Measurements from ENCODE around the gene CNOT1. TPM values are rescaled to one million over a fixed set of nuclear protein-coding genes. Genes with fewer than 3 reads are reported as not detected.
"Not testable (repeated sequence)": the region's sequence is repeated elsewhere in the genome, so short reads cannot be mapped to it uniquely, and the experiment has no call there.

CNOT1 gene
- polyA plus RNA-seq, 1 donor (not counting 4 experiments of a cell fraction or from before 2014, with no cell fraction given) = 163 TPM

DNA sequence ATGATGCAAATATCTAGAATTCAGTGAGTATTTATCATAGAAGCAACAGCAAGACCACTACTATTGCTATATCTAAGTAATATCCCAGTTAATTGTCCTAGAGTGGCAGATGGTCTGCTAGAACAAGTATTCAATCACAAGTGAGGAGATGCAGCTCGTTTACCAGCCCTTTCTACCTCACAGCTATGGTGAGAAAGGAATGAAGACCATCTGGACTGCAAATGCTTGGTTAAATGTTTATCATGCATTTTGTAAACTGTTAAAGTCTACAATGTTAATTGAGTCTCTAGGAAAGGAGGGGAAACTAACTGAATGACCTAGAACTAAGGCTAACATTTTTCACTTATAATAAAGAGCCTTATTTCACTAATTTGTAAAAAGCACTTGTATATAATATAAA, 52.5 kb downstream of the CNOT1 start:
- FAIRE-seq = no peak

GRCh38 chr16:58574895-58575294, 54.7 kb downstream of the CNOT1 start:
- dilution Hi-C loops (cut with MboI; ENCODE audit: extremely low pct_ligation_motif_present, low sequenced_read_pairs) = no loop called here

More for the DNA sequence above, 52.5 kb downstream of the CNOT1 start:
- Histone ChIP-seq H4K20me1 (ENCODE audit: control insufficient read depth, extremely low read depth, insufficient read depth, low read length) (no peaks in the 10 kb centered on the region), H2AFZ (ENCODE audit: control insufficient read depth, low read length) (no peak overlapping the region), H3K9me3 (ENCODE audit: control insufficient read depth, low read depth, low read length) (no peaks in the 10 kb centered on the region), H3K4me1 (ENCODE audit: control insufficient read depth, extremely low read depth, insufficient read depth, low read length) (no peaks in the 10 kb centered on the region), H3K9me1 (ENCODE audit: control insufficient read depth, extremely low read depth, insufficient read depth, low read length) (no peaks in the 10 kb centered on the region), H3K4me2 (ENCODE audit: control insufficient read depth, extremely low read depth, insufficient read depth, low read depth, low read length) (no peak overlapping the region), H3K27ac (ENCODE audit: control insufficient read depth, insufficient read depth, low read length) (no peak overlapping the region), H3K27me3 (ENCODE audit: control insufficient read depth, extremely low read depth, insufficient read depth, low read length) (no peaks in the 10 kb centered on the region), H3K9ac (ENCODE audit: control insufficient read depth, extremely low read depth, insufficient read depth, low read length) (no peak overlapping the region), H3K79me2 (ENCODE audit: control insufficient read depth, insufficient read depth, low read length) (no peaks in the 10 kb centered on the region), H3K4me3 (ENCODE audit: control insufficient read depth in 2 of 3, extremely low read depth in 1 of 3, insufficient read depth in 2 of 3, low read depth in 1 of 3, low read length in 3 of 3) (no peak overlapping the region), H3K36me3 (ENCODE audit: control insufficient read depth in 2 of 2, extremely low read depth in 1 of 2, insufficient read depth in 2 of 2, low read length in 2 of 2) (peaks cover 34 to 35% of the 10 kb centered on the region in 2 experiments)
- dilution Hi-C loops (cut with MboI; ENCODE audit: extremely low pct_ligation_motif_present, low sequenced_read_pairs) = no loop called here
- no peak for TF ChIP-seq EZH2 (IDR thresholded peaks at IDR 0.05; ENCODE audit: low read length)
- no peak for DNase-seq (ENCODE audit: low read depth, low spot score)

DNA sequence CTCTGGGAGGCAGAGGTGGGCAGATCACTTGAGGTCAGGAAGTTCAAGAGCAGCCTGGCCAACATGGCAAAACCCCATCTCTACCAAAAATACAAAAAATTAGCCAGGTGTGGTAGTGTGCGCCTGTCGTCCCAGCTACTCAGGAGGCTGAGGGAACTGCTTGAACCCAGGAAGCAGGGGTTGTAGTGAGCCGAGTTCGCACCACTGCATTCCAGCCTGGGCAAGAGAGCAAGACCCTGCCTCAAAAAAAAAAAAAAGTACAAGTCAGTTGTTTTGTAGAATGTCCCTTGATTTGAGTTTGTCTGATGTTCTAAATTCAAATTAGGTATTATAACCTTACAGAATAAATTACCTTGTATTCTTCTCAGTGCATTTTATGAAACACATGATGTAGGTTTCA, 63.9 kb downstream of the CNOT1 start:
- H3K9me3 ChIP-seq (ENCODE audit: control insufficient read depth, low read depth, low read length); H3K4me2 ChIP-seq (ENCODE audit: control insufficient read depth, extremely low read depth, insufficient read depth, low read depth, low read length); H3K4me1 ChIP-seq (ENCODE audit: control insufficient read depth, extremely low read depth, insufficient read depth, low read length); H3K27ac ChIP-seq (ENCODE audit: control insufficient read depth, insufficient read depth, low read length); H3K4me3 ChIP-seq (ENCODE audit: control insufficient read depth in 2 of 3, extremely low read depth in 1 of 3, insufficient read depth in 2 of 3, low read depth in 1 of 3, low read length in 3 of 3); H2AFZ ChIP-seq (ENCODE audit: control insufficient read depth, low read length); DNase-seq (ENCODE audit: low read depth, low spot score); dilution Hi-C loops (cut with MboI; ENCODE audit: extremely low pct_ligation_motif_present, low sequenced_read_pairs); H3K9ac ChIP-seq (ENCODE audit: control insufficient read depth, extremely low read depth, insufficient read depth, low read length); H3K9me1 ChIP-seq (ENCODE audit: control insufficient read depth, extremely low read depth, insufficient read depth, low read length); FAIRE-seq; H4K20me1 ChIP-seq (ENCODE audit: control insufficient read depth, extremely low read depth, insufficient read depth, low read length); H3K27me3 ChIP-seq (ENCODE audit: control insufficient read depth, extremely low read depth, insufficient read depth, low read length): not testable (repeated sequence)
- Histone ChIP-seq H3K36me3 (ENCODE audit: control insufficient read depth in 2 of 2, extremely low read depth in 1 of 2, insufficient read depth in 2 of 2, low read length in 2 of 2) (peaks cover 18 to 21% of the 10 kb centered on the region in 2 experiments), H3K79me2 (ENCODE audit: control insufficient read depth, insufficient read depth, low read length) (peaks cover 27% of the 10 kb centered on the region)

More at GRCh38 chr16:58574895-58575294, 54.7 kb downstream of the CNOT1 start:
- H3K9ac ChIP-seq (ENCODE audit: control insufficient read depth, extremely low read depth, insufficient read depth, low read length) = no peak overlapping the region
- H4K20me1 ChIP-seq (ENCODE audit: control insufficient read depth, extremely low read depth, insufficient read depth, low read length) = no peaks in the 10 kb centered on the region
- TF ChIP-seq EZH2 (IDR thresholded peaks at IDR 0.05; ENCODE audit: low read length) = no peak
- TF ChIP-seq, protein P1, sequence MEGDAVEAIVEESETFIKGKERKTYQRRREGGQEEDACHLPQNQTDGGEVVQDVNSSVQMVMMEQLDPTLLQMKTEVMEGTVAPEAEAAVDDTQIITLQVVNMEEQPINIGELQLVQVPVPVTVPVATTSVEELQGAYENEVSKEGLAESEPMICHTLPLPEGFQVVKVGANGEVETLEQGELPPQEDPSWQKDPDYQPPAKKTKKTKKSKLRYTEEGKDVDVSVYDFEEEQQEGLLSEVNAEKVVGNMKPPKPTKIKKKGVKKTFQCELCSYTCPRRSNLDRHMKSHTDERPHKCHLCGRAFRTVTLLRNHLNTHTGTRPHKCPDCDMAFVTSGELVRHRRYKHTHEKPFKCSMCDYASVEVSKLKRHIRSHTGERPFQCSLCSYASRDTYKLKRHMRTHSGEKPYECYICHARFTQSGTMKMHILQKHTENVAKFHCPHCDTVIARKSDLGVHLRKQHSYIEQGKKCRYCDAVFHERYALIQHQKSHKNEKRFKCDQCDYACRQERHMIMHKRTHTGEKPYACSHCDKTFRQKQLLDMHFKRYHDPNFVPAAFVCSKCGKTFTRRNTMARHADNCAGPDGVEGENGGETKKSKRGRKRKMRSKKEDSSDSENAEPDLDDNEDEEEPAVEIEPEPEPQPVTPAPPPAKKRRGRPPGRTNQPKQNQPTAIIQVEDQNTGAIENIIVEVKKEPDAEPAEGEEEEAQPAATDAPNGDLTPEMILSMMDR (optimal IDR thresholded peaks at IDR 0.05 in 1 of 3, IDR thresholded peaks at IDR 0.05 in 1 of 3, conservative IDR thresholded peaks at IDR 0.05 in 1 of 3; ENCODE audit: extremely low read depth in 1 of 3, insufficient read depth in 2 of 3, low read length in 3 of 3) = no peak
- H3K36me3 ChIP-seq (ENCODE audit: control insufficient read depth in 2 of 2, extremely low read depth in 1 of 2, insufficient read depth in 2 of 2, low read length in 2 of 2) = peaks cover 27 to 34% of the 10 kb centered on the region in 2 experiments
- H3K79me2 ChIP-seq (ENCODE audit: control insufficient read depth, insufficient read depth, low read length) = no peaks in the 10 kb centered on the region
- H2AFZ ChIP-seq (ENCODE audit: control insufficient read depth, low read length) = no peak overlapping the region
- no peak overlapping the region for H3K27ac ChIP-seq (ENCODE audit: control insufficient read depth, insufficient read depth, low read length)
- no peaks in the 10 kb centered on the region for H3K9me3 ChIP-seq (ENCODE audit: control insufficient read depth, low read depth, low read length)
- H3K4me3 ChIP-seq (ENCODE audit: control insufficient read depth in 2 of 3, extremely low read depth in 1 of 3, insufficient read depth in 2 of 3, low read depth in 1 of 3, low read length in 3 of 3) = no peak overlapping the region
- no peak overlapping the region for H3K4me2 ChIP-seq (ENCODE audit: control insufficient read depth, extremely low read depth, insufficient read depth, low read depth, low read length)
- H3K4me1 ChIP-seq (ENCODE audit: control insufficient read depth, extremely low read depth, insufficient read depth, low read length) = no peaks in the 10 kb centered on the region
- FAIRE-seq (no peak), DNase-seq (ENCODE audit: low read depth, low spot score) (no peak)
- no peaks in the 10 kb centered on the region for H3K27me3 ChIP-seq (ENCODE audit: control insufficient read depth, extremely low read depth, insufficient read depth, low read length)
- H3K9me1 ChIP-seq (ENCODE audit: control insufficient read depth, extremely low read depth, insufficient read depth, low read length) = no peaks in the 10 kb centered on the region

All from keratinocyte (primary cell).